ENCODE measurements around the gene SF3B1.
A peak's percentile ranks its signal among the peaks of the same experiment; 100 is the strongest.

Gene SF3B1

GRCh38 chr2:197368412-197368811 lies 66.4 kb downstream of the SF3B1 start:
- no peak for DNase-seq (ENCODE audit: low read depth)
- H3K4me3 ChIP-seq (replicated peaks; ENCODE audit: low read depth, low read length), result no peak overlapping the region
- TF ChIP-seq, protein P1, sequence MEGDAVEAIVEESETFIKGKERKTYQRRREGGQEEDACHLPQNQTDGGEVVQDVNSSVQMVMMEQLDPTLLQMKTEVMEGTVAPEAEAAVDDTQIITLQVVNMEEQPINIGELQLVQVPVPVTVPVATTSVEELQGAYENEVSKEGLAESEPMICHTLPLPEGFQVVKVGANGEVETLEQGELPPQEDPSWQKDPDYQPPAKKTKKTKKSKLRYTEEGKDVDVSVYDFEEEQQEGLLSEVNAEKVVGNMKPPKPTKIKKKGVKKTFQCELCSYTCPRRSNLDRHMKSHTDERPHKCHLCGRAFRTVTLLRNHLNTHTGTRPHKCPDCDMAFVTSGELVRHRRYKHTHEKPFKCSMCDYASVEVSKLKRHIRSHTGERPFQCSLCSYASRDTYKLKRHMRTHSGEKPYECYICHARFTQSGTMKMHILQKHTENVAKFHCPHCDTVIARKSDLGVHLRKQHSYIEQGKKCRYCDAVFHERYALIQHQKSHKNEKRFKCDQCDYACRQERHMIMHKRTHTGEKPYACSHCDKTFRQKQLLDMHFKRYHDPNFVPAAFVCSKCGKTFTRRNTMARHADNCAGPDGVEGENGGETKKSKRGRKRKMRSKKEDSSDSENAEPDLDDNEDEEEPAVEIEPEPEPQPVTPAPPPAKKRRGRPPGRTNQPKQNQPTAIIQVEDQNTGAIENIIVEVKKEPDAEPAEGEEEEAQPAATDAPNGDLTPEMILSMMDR (IDR thresholded peaks at IDR 0.05; ENCODE audit: low read length, missing control alignments), result no peak

DNA sequence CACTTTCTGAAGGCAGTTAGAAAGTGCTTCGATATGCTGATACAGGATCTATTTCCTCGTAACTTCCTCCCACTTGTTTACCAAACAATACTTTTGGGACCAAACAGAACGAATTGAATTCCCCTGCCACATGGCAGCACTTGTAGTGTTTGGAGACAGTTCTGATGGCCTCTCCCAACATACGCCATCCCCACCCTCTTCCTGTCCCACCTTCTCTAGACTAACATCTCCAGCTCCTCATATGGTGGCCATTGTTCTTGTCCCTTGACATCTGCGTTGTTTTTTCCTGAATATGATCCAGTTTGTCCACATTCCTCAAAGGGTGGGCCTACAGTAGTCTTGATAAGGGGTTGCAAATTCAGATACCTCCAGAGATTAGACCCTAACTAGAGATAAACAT lies 70.8 kb downstream of the SF3B1 start:
- TF ChIP-seq, protein P1 (IDR thresholded peaks at IDR 0.05; ENCODE audit: low read length, missing control alignments), result no peak
- DNase-seq (ENCODE audit: low read depth), result no peak
- no peak overlapping the region for H3K4me3 ChIP-seq (replicated peaks; ENCODE audit: low read depth, low read length)

- TF ChIP-seq, protein P1 (IDR thresholded peaks at IDR 0.05; ENCODE audit: low read length, missing control alignments), result no peak
- no peak for DNase-seq (ENCODE audit: low read depth)
- H3K4me3 ChIP-seq (replicated peaks; ENCODE audit: low read depth, low read length), result no peak overlapping the region
Observed at GRCh38 chr2:197360744-197361156, 74.1 kb downstream of the SF3B1 start.

DNA sequence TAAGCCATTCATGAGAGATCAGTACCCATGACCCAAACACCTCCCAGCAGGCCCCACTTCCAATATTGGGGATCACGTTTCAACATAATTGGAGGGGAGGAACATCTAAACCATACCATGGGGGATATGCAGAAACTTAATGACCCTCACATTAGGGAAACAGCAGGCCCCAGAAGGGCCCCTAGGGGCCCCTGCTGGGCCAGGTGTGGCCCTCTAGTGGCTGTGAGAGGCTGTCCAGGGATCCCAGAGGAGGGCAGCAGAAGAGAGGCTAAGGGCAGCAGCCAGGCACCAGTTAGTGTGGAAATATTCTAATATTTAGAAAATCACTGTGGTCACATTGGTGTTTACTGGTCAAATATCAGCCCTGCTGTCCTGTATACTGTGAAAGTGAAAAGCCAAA lies 75.0 kb downstream of the SF3B1 start:
- no peak for DNase-seq (ENCODE audit: low read depth)
- TF ChIP-seq, protein P1 (IDR thresholded peaks at IDR 0.05; ENCODE audit: low read length, missing control alignments), result no peak
- H3K4me3 ChIP-seq (replicated peaks; ENCODE audit: low read depth, low read length), result no peak overlapping the region

GRCh38 chr2:197358931-197359330 lies 75.9 kb downstream of the SF3B1 start:
- no peak for DNase-seq (ENCODE audit: low read depth)
- TF ChIP-seq, protein P1 (IDR thresholded peaks at IDR 0.05; ENCODE audit: low read length, missing control alignments), result no peak
- H3K4me3 ChIP-seq (replicated peaks; ENCODE audit: low read depth, low read length), result no peak overlapping the region

DNA sequence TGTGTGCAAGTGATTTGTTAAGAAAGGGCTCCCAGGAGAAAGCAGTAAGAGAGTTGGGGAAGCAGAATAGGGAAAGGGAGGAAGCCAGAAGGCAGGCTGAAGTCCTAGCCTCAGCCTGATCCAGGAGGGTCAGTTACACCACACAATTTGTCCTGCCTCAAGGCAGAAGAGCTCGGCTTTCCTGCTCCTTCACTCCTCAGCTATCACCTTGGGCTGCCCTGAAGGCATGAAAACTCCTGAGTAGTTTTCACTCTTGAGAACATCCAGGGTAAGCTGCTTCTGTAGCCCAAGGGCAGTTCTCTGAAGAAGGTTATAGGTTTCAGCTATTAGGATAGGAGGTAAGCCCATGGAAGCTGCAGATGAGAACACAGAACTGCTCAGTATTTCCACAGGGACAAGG lies 76.8 kb downstream of the SF3B1 start:
- TF ChIP-seq, protein P1 (IDR thresholded peaks at IDR 0.05; ENCODE audit: low read length, missing control alignments), result no peak

GRCh38 chr2:197356136-197356535 lies 78.7 kb downstream of the SF3B1 start:
- H3K4me3 ChIP-seq (replicated peaks; ENCODE audit: low read depth, low read length), result no peak overlapping the region
- peak; percentile 14 for DNase-seq (ENCODE audit: low read depth)
- TF ChIP-seq, protein P1 (IDR thresholded peaks at IDR 0.05; ENCODE audit: low read length, missing control alignments), result peak; percentile 49

More for the DNA sequence above, 76.8 kb downstream of the SF3B1 start:
- no peak overlapping the region for H3K4me3 ChIP-seq (replicated peaks; ENCODE audit: low read depth, low read length)
- DNase-seq (ENCODE audit: low read depth), result no peak
